Endodermal cell (in vitro differentiated cells): ENCODE data around the gene SPATA2. TPM values are rescaled to one million over a fixed set of nuclear protein-coding genes. Genes with fewer than 3 reads are reported as not detected.

Experiments
- DNase-seq: peaks from one replicate; pipeline ENCODE4 v3.0.0-alpha.2; 2017
- H3K27ac ChIP-seq: 2 replicates; pipeline ENCODE4 v1.5.1; 2013; ENCODE audit warnings: mild to moderate bottlenecking, low read depth, low read length, moderate library complexity
- H3K27me3 ChIP-seq: 2 replicates; pipeline ENCODE4 v1.6.1; 2013; ENCODE audit warnings: mild to moderate bottlenecking, low read length, moderate library complexity; ENCODE audit not compliant: insufficient read depth, control insufficient read depth, poor library complexity, severe bottlenecking
- H3K36me3 ChIP-seq: 2 replicates; pipeline ENCODE4 v1.7.0; 2013; ENCODE audit warnings: mild to moderate bottlenecking, low read length, moderate library complexity; ENCODE audit not compliant: control insufficient read depth, insufficient read depth
- H3K4me1 ChIP-seq: one replicate; pipeline ENCODE4 v1.7.0; 2013; ENCODE audit warnings: low read length; ENCODE audit not compliant: control insufficient read depth, insufficient read depth
- H3K4me3 ChIP-seq: 2 replicates; pipeline ENCODE4 v1.5.1; 2013; ENCODE audit warnings: mild to moderate bottlenecking, low read length, moderate library complexity
- H3K9ac ChIP-seq: 2 replicates; pipeline ENCODE4 v1.6.1; 2013; ENCODE audit warnings: mild to moderate bottlenecking, low read length, moderate library complexity; ENCODE audit not compliant: poor library complexity, severe bottlenecking; ENCODE audit errors: extremely low read depth
- H3K9me3 ChIP-seq: 2 replicates; pipeline ENCODE4 v1.6.1; 2013; ENCODE audit warnings: mild to moderate bottlenecking, low read length, moderate library complexity; ENCODE audit not compliant: control insufficient read depth
- H3K27ac Mint-ChIP-seq: 2 replicates; pipeline ENCODE4 v1.8.0; 2020; ENCODE audit warnings: mixed read lengths
- H3K27me3 Mint-ChIP-seq: 2 replicates; pipeline ENCODE4 v1.8.0; 2021; ENCODE audit warnings: mild to moderate bottlenecking, mixed read lengths; ENCODE audit not compliant: insufficient read depth
- H3K36me3 Mint-ChIP-seq: 2 replicates; pipeline ENCODE4 v1.8.0; 2020; ENCODE audit warnings: low read depth, mixed read lengths
- H3K4me1 Mint-ChIP-seq: 2 replicates; pipeline ENCODE4 v1.8.0; 2020; ENCODE audit warnings: mixed read lengths
- H3K4me3 Mint-ChIP-seq: 2 replicates; pipeline ENCODE4 v1.8.0; 2020; ENCODE audit warnings: mild to moderate bottlenecking, moderate library complexity, mixed read lengths
- H3K9me3 Mint-ChIP-seq: 2 replicates; pipeline ENCODE4 v1.8.0; 2020; ENCODE audit warnings: mild to moderate bottlenecking, mixed read lengths
- CTCF ChIP-seq: fragments of 200-600 bp; sonication (generic); conservative IDR thresholded peaks from 2 replicates; pipeline ENCODE4 v1.5.0; 2021; ENCODE audit warnings: antibody characterized with exemption, mild to moderate bottlenecking
- WGBS, 2 experiments: methylation state at CpG; one replicate each; pipeline versions ENCODE4 v1.1.5 to v1.1.7; 2013; ENCODE audit warnings: missing lambda C conversion rate in 2 of 2, mixed read lengths in 1 of 2; ENCODE audit not compliant: insufficient coverage in 1 of 2, insufficient read length in 1 of 2; 5-methylcytosine and 5-hydroxymethylcytosine counted together
- total RNA-seq, 2 donors: library from RNA; stranded (reverse); fragmentation: NEBNext Ultra II Directional in 1 of 2; extraction: Animal tissue kit (Norgen Biotek cat#: 25700) in 1 of 2; gene quantifications; 2 replicates in 1 of 2; 3 replicates in 1 of 2; pipeline ENCODE4 v1.2.1, GENCODE V29; 2021

The SPATA2 gene
- total RNA-seq, 2 donors from 2014 or later = 8.6 to 10.4 TPM

- Histone ChIP-seq H3K27me3 (no peaks in the 10 kb centered on the region), H3K36me3 (no peaks in the 10 kb centered on the region), H3K9ac (no peak overlapping the region), H3K27ac (no peak overlapping the region), H3K4me3 (no peak overlapping the region), H3K4me1 (no peaks in the 10 kb centered on the region), H3K9me3 (no peaks in the 10 kb centered on the region)
- Mint-ChIP-seq H3K9me3 (peaks cover 11% of the 10 kb centered on the region), H3K27ac (no peak overlapping the region), H3K36me3 (no peaks in the 10 kb centered on the region), H3K27me3 (peaks cover 14% of the 10 kb centered on the region), H3K4me3 (no peak overlapping the region), H3K4me1 (peaks cover 11% of the 10 kb centered on the region)
- no peak for DNase-seq
- TF ChIP-seq CTCF = no peak
- 57 to 90% methylated on average over 1 of the region's 2 CpGs for WGBS, 2 experiments
Observed at GRCh38 chr20:49919461-49919860, 4.1 kb upstream of the SPATA2 start.

GRCh38 chr20:49919009-49919408, 3.7 kb upstream of the SPATA2 start:
- no peaks in the 10 kb centered on the region for H3K36me3 Mint-ChIP-seq
- Histone ChIP-seq H3K4me1 (peaks cover 4% of the 10 kb centered on the region), H3K4me3 (no peak overlapping the region), H3K27ac (no peak overlapping the region), H3K27me3 (no peaks in the 10 kb centered on the region), H3K9me3 (no peaks in the 10 kb centered on the region), H3K36me3 (no peaks in the 10 kb centered on the region), H3K9ac (no peak overlapping the region)
- whole genome bisulfite sequencing, 2 experiments = 75 to 88% methylated on average over 4 to 7 of the region's 7 CpGs
- TF ChIP-seq CTCF = no peak
- H3K9me3 Mint-ChIP-seq = peaks cover 11% of the 10 kb centered on the region
- no peak overlapping the region for H3K27ac Mint-ChIP-seq
- DNase-seq = no peak
- H3K27me3 Mint-ChIP-seq = peaks cover 14% of the 10 kb centered on the region
- H3K4me1 Mint-ChIP-seq = peaks cover 16% of the 10 kb centered on the region
- no peak overlapping the region for H3K4me3 Mint-ChIP-seq

GRCh38 chr20:49918446-49918845, 3.1 kb upstream of the SPATA2 start:
- H3K4me3 ChIP-seq = no peak overlapping the region
- Mint-ChIP-seq H3K27me3 (peaks cover 14% of the 10 kb centered on the region), H3K4me3 (no peak overlapping the region), H3K36me3 (no peaks in the 10 kb centered on the region), H3K4me1 (peaks cover 21% of the 10 kb centered on the region), H3K27ac (no peak overlapping the region), H3K9me3 (peaks cover 11% of the 10 kb centered on the region)
- H3K9ac ChIP-seq = no peak overlapping the region
- H3K4me1 ChIP-seq = peaks cover 6% of the 10 kb centered on the region
- TF ChIP-seq CTCF = no peak
- H3K27ac ChIP-seq = no peak overlapping the region
- no peaks in the 10 kb centered on the region for H3K27me3 ChIP-seq
- no peak for DNase-seq
- H3K36me3 ChIP-seq = no peaks in the 10 kb centered on the region
- 90% methylated on average over 3 of the region's 3 CpGs for WGBS, 2 experiments
- H3K9me3 ChIP-seq = no peaks in the 10 kb centered on the region
